Measurements from ENCODE around the gene SLC17A7. TPM values are rescaled to one million over a fixed set of nuclear protein-coding genes. Genes with fewer than 3 reads are reported as not detected.
A peak's percentile ranks its signal among the peaks of the same experiment; 100 is the strongest.

Gene SLC17A7
- total and polyA plus RNA-seq, 9 of the 15 experiments (the other 6 are each of a cell fraction or from before 2014, with no cell fraction given), result 1.1 to 15.7 (median 2.4) TPM

- TF ChIP-seq ZNF318 (IDR thresholded peaks at IDR 0.05; ENCODE audit: borderline replicate concordance in 1 of 2, low read depth in 1 of 2) (no peak), PHB2 (IDR thresholded peaks at IDR 0.05; ENCODE audit: low read depth) (peak; percentile 53; the same call in 1 of the 2 replicates), SRSF1 (IDR thresholded peaks at IDR 0.05; ENCODE audit: low read depth, low read length) (no peak), ZKSCAN1 (IDR thresholded peaks at IDR 0.05; ENCODE audit: low read depth, low read length) (no peak), ZNF445 (CRISPR knock-in tag; IDR thresholded peaks at IDR 0.05; ENCODE audit: low read depth) (no peak), POU5F1 (IDR thresholded peaks at IDR 0.05; ENCODE audit: borderline replicate concordance, low read depth, low read length, partially characterized antibody) (no peak), PHF20 (IDR thresholded peaks at IDR 0.05; ENCODE audit: partially characterized antibody) (no peak), MTF1 (CRISPR knock-in tag; IDR thresholded peaks at IDR 0.05; ENCODE audit: borderline replicate concordance) (no peak), RERE (CRISPR knock-in tag; IDR thresholded peaks at IDR 0.05; ENCODE audit: borderline replicate concordance) (no peak), TCF7 (IDR thresholded peaks at IDR 0.05; ENCODE audit: borderline replicate concordance) (no peak), ZNF707 (CRISPR knock-in tag; conservative IDR thresholded peaks at IDR 0.05) (no peak), SIN3A (IDR thresholded peaks at IDR 0.05; ENCODE audit: borderline replicate concordance in 2 of 2, control insufficient read depth in 1 of 2, low read depth in 2 of 2, low read length in 2 of 2) (no peak), ATF1 (CRISPR knock-in tag; IDR thresholded peaks at IDR 0.05) (no peak), ATF1 (tag; IDR thresholded peaks at IDR 0.05) (no peak)
Measured at GRCh38 chr19:49391581-49392399, 49.5 kb downstream of the SLC17A7 start (continued).
